NOMO-1 treated with dmso at 0.1 percent for 144 hours (cell line): ENCODE data around the gene ERBB4.

ENCODE experiments used
- DNase-seq: peaks from one replicate; lab custom pipeline; 2025; ENCODE audit not compliant: unreplicated experiment; lab: John Stamatoyannopoulos, UW

Gene ERBB4

GRCh38 chr2:211845338-211846035 is 693.1 kb downstream of the ERBB4 start:
- no peak for DNase-seq

GRCh38 chr2:211837706-211838105 is 700.9 kb downstream of the ERBB4 start:
- no peak for DNase-seq

GRCh38 chr2:211837206-211837605 is 701.4 kb downstream of the ERBB4 start:
- DNase-seq: no peak

GRCh38 chr2:211836409-211836808 is 702.2 kb downstream of the ERBB4 start:
- no peak for DNase-seq

GRCh38 chr2:211835695-211836094 is 702.9 kb downstream of the ERBB4 start:
- DNase-seq: no peak

GRCh38 chr2:211833582-211834279 is 704.9 kb downstream of the ERBB4 start:
- DNase-seq: no peak

- no peak for DNase-seq
These were observed 708.9 kb downstream of the ERBB4 start for GRCh38 chr2:211829725-211830124.

GRCh38 chr2:211823886-211824479 is 714.6 kb downstream of the ERBB4 start:
- no peak for DNase-seq

- DNase-seq: no peak
These were observed 715.8 kb downstream of the ERBB4 start for GRCh38 chr2:211822686-211823335.

- no peak for DNase-seq
These were observed 721.8 kb downstream of the ERBB4 start for GRCh38 chr2:211816754-211817153.

- no peak for DNase-seq
These were observed 726.0 kb downstream of the ERBB4 start for GRCh38 chr2:211812587-211812986.

- DNase-seq: no peak
These were observed 735.9 kb downstream of the ERBB4 start for GRCh38 chr2:211802666-211803065.

- DNase-seq: no peak
These were observed 738.6 kb downstream of the ERBB4 start for GRCh38 chr2:211800001-211800400.

- no peak for DNase-seq
These were observed 739.7 kb downstream of the ERBB4 start for GRCh38 chr2:211798868-211799267.

GRCh38 chr2:211793690-211794089 is 744.9 kb downstream of the ERBB4 start:
- DNase-seq: no peak

- no peak for DNase-seq
These were observed 748.6 kb downstream of the ERBB4 start for GRCh38 chr2:211789982-211790381.

GRCh38 chr2:211766689-211767088 is 771.9 kb downstream of the ERBB4 start:
- DNase-seq: no peak

GRCh38 chr2:211762479-211762878 is 776.1 kb downstream of the ERBB4 start:
- DNase-seq: no peak

- DNase-seq: no peak
These were observed 778.5 kb downstream of the ERBB4 start for GRCh38 chr2:211760103-211760502.

GRCh38 chr2:211756266-211756665 is 782.3 kb downstream of the ERBB4 start:
- no peak for DNase-seq

- DNase-seq: no peak
These were observed 783.4 kb downstream of the ERBB4 start for GRCh38 chr2:211755187-211755586.

GRCh38 chr2:211751848-211752247 is 786.8 kb downstream of the ERBB4 start:
- DNase-seq: no peak
